Thymus (tissue), 11 donors: ENCODE measurements around the gene ZFP57. TPM values are rescaled to one million over a fixed set of nuclear protein-coding genes. Genes with fewer than 3 reads are reported as not detected.

Experiments used
- DNase-seq, 9 donors: peaks; one replicate each; pipeline ENCODE4 v3.0.0-alpha.2; 2013; ENCODE audit warnings: low spot score in 9 of 9, low read depth in 6 of 9, missing footprints in 1 of 9
- H3K27ac ChIP-seq, 2 donors: one replicate each; pipeline ENCODE4 v1.5.1; 2013; ENCODE audit warnings: control low read depth in 1 of 2, low read depth in 1 of 2, low read length in 1 of 2, mild to moderate bottlenecking in 1 of 2, moderate library complexity in 1 of 2
- H3K27me3 ChIP-seq, 2 donors: one replicate each; pipeline ENCODE4 v1.5.1; 2013; ENCODE audit warnings: low read length in 1 of 2; ENCODE audit not compliant: control insufficient read depth in 2 of 2, insufficient read depth in 1 of 2
- H3K36me3 ChIP-seq, 2 donors: one replicate each; pipeline ENCODE4 v1.5.1; 2013; ENCODE audit warnings: low read length in 1 of 2, mild to moderate bottlenecking in 1 of 2, moderate library complexity in 1 of 2; ENCODE audit not compliant: control insufficient read depth in 2 of 2, insufficient read depth in 2 of 2
- H3K4me1 ChIP-seq, 2 donors: one replicate each; pipeline ENCODE4 v1.5.1; 2013; ENCODE audit warnings: low read length in 2 of 2; ENCODE audit not compliant: control insufficient read depth in 2 of 2, insufficient read depth in 2 of 2
- H3K4me3 ChIP-seq, 2 donors: one replicate each; pipeline ENCODE4 v1.5.1; 2013; ENCODE audit warnings: low read length in 2 of 2, control low read depth in 1 of 2, mild to moderate bottlenecking in 1 of 2
- H3K9me3 ChIP-seq, 2 donors: one replicate each; pipeline ENCODE4 v1.5.1; 2013; ENCODE audit warnings: low read length in 1 of 2, mild to moderate bottlenecking in 1 of 2; ENCODE audit not compliant: control insufficient read depth in 2 of 2, insufficient read depth in 1 of 2
- WGBS: extraction: QIAGEN DNeasy Blood & Tissue Kit; methylation state at CpG from one replicate; pipeline ENCODE4 v1.1.7; 2013; 5-methylcytosine and 5-hydroxymethylcytosine counted together
- polyA plus RNA-seq: library from polyadenylated mRNA; stranded (reverse); fragments of 200-250 nt; gene quantifications from one replicate; pipeline ENCODE4 v1.2.3, GENCODE V29; 2013
- total RNA-seq: library from RNA; stranded (reverse); fragments of 120-200 nt; gene quantifications from one replicate; pipeline ENCODE4 v1.2.4, GENCODE V29; 2013
- donor health status: healthy.

Gene ZFP57
- total and polyA plus RNA-seq, 2 donors: 0.05 to 0.09 TPM

DNA sequence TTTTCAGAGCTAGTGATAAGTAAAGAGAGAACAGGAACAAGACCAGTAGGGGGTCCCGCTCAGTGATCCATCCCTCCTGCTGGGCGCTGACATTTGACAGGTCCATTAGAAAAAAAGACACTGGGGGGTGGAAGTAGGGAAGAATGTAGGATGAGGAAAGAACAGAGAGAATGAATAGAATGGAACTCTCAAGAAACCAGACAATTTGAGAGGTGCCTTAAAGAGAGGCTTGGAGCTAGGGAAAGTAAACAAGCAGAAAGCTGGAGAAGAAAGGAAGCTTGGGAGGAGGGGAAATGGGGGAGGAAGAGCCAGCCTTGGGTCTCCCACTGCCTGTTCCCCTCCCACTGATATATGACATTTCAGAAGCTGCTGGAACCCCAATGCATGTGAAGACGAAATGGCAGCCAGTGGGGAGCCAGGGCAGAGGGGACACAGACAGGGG is 56.4 kb downstream of the ZFP57 start:
- Histone ChIP-seq H3K4me1 (peaks cover 3 to 9% of the 10 kb centered on the region in 2 donors), H3K27me3 (peaks cover 23 to 62% of the 10 kb centered on the region in 2 donors), H3K27ac (no peak overlapping the region), H3K9me3 (no peaks in the 10 kb centered on the region), H3K4me3 (no peak overlapping the region), H3K36me3 (no peaks in the 10 kb centered on the region)
- WGBS: 94% methylated on average over 3 of the region's 3 CpGs
- no peak for DNase-seq

Other genes starting within 250 kb of the ZFP57 start
- not detected for gene OR10C1, start 241.8 kb downstream of the ZFP57 start, total RNA-seq
- not detected for gene OR10C1, start 241.8 kb downstream of the ZFP57 start, polyA plus RNA-seq
- under 0.01 TPM for gene OR11A1, start 224.1 kb downstream of the ZFP57 start, total RNA-seq
- 0.02 TPM for gene OR11A1, start 224.1 kb downstream of the ZFP57 start, polyA plus RNA-seq
- gene OR2H1, start 224.0 kb downstream of the ZFP57 start, total RNA-seq: not detected
- 0.05 TPM for gene OR2H1, start 224.0 kb downstream of the ZFP57 start, polyA plus RNA-seq
- not detected for gene MAS1L, start 193.2 kb downstream of the ZFP57 start, total RNA-seq
- not detected for gene MAS1L, start 193.2 kb downstream of the ZFP57 start, polyA plus RNA-seq
- 158 TPM for gene UBD, start 121.4 kb downstream of the ZFP57 start, total RNA-seq
- gene UBD, start 121.4 kb downstream of the ZFP57 start, polyA plus RNA-seq: 155 TPM
- gene OR2H2, start 96.0 kb downstream of the ZFP57 start, total RNA-seq: not detected
- gene OR2H2, start 96.0 kb downstream of the ZFP57 start, polyA plus RNA-seq: under 0.01 TPM
- gene GABBR1, start 48.0 kb downstream of the ZFP57 start, total RNA-seq: 1.1 TPM
- gene GABBR1, start 48.0 kb downstream of the ZFP57 start, polyA plus RNA-seq: 20.5 TPM
- gene MOG, start 24.1 kb downstream of the ZFP57 start, total RNA-seq: not detected
- 0.11 TPM for gene MOG, start 24.1 kb downstream of the ZFP57 start, polyA plus RNA-seq
- gene HLA-F, start 42.3 kb upstream of the ZFP57 start, total RNA-seq: 130 TPM
- gene HLA-F, start 42.3 kb upstream of the ZFP57 start, polyA plus RNA-seq: 530 TPM
- 1.7 TPM for gene HLA-G, start 146.7 kb upstream of the ZFP57 start, total RNA-seq
- 6.3 TPM for gene HLA-G, start 146.7 kb upstream of the ZFP57 start, polyA plus RNA-seq